Measurements from ENCODE around the gene NOP58. TPM values are rescaled to one million over a fixed set of nuclear protein-coding genes. Genes with fewer than 3 reads are reported as not detected.

Gene NOP58
- total RNA-seq, 1 experiment from 2014 or later, result 136 TPM

DNA sequence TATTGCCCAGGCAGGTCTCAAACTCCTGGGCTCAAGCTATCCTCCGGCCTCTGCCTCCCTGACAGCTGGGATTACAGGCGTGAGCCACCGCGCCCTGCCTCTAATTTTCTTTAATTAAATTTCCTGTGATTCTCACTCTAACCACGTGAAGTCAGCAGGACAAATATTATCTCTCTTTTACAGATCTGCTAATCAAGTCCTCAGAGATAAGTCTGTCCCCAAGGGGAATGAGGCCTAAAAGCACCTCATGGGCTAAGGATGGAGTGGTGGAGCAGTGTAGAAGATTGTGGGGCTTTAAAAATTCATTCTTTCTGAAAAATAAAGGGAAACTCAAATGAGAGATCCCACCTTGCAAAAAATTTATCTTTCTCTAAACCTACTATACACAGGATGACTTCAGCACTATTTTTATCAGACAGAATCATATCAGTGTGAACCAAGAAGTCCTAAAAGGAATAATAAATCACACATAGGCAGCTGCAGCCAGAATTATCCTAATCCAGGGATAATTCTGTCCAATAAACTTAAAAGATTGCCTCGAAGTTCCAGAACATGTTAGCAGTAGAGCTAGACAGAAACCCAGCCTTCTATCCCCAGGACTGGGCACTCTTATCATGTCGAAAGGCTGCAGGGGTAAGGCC, 72.3 kb downstream of the NOP58 start:
- TF ChIP-seq, protein P1, sequence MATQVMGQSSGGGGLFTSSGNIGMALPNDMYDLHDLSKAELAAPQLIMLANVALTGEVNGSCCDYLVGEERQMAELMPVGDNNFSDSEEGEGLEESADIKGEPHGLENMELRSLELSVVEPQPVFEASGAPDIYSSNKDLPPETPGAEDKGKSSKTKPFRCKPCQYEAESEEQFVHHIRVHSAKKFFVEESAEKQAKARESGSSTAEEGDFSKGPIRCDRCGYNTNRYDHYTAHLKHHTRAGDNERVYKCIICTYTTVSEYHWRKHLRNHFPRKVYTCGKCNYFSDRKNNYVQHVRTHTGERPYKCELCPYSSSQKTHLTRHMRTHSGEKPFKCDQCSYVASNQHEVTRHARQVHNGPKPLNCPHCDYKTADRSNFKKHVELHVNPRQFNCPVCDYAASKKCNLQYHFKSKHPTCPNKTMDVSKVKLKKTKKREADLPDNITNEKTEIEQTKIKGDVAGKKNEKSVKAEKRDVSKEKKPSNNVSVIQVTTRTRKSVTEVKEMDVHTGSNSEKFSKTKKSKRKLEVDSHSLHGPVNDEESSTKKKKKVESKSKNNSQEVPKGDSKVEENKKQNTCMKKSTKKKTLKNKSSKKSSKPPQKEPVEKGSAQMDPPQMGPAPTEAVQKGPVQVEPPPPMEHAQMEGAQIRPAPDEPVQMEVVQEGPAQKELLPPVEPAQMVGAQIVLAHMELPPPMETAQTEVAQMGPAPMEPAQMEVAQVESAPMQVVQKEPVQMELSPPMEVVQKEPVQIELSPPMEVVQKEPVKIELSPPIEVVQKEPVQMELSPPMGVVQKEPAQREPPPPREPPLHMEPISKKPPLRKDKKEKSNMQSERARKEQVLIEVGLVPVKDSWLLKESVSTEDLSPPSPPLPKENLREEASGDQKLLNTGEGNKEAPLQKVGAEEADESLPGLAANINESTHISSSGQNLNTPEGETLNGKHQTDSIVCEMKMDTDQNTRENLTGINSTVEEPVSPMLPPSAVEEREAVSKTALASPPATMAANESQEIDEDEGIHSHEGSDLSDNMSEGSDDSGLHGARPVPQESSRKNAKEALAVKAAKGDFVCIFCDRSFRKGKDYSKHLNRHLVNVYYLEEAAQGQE (IDR thresholded peaks at IDR 0.05; ENCODE audit: low read depth), result no peak
- TF ChIP-seq CEBPB (IDR thresholded peaks at IDR 0.05; ENCODE audit: low read depth), result no peak
- no peak for TF ChIP-seq ELF1 (IDR thresholded peaks at IDR 0.05; ENCODE audit: borderline replicate concordance, low read depth)
- TF ChIP-seq FOSL1 (IDR thresholded peaks at IDR 0.05; ENCODE audit: low read depth), result no peak
- TF ChIP-seq ZFX (IDR thresholded peaks at IDR 0.05), result no peak
- TF ChIP-seq POLR2A (IDR thresholded peaks at IDR 0.05; ENCODE audit: borderline replicate concordance, extremely low read depth, insufficient read depth, insufficient read length), result no peak
- no peak for TF ChIP-seq JUND (IDR thresholded peaks at IDR 0.05)
- TF ChIP-seq TCF7L2 (IDR thresholded peaks at IDR 0.05; ENCODE audit: borderline replicate concordance, extremely low read depth, insufficient read depth, insufficient read length), result no peak
- no peak overlapping the region for H2AFZ ChIP-seq (ENCODE audit: low read depth, low read length, poor library complexity, severe bottlenecking)
- no peak overlapping the region for H3K4me2 ChIP-seq (ENCODE audit: low read length)
- no peaks in the 10 kb centered on the region for H4K20me1 ChIP-seq (ENCODE audit: insufficient read depth)
- H3K36me3 ChIP-seq (ENCODE audit: control insufficient read depth in 1 of 2, insufficient read depth in 2 of 2, low read length in 2 of 2), result no peaks in the 10 kb centered on the region
- ChIA-PET RAD21 (ENCODE audit: low non-redundant PET in 1 of 2, low total read pairs in 2 of 2, uncharacterized antibody in 2 of 2, unreplicated experiment in 2 of 2) (no interaction called here), CTCF (no interaction called here), POLR2A (no interaction called here)
- DNase-seq (ENCODE audit: low read depth, low spot score) (no peak), ATAC-seq (no peak)
- no peak overlapping the region for H3K9ac ChIP-seq (ENCODE audit: low read length)
- no peaks in the 10 kb centered on the region for H3K9me2 ChIP-seq (ENCODE audit: insufficient read depth)
- H3K27me3 ChIP-seq (ENCODE audit: insufficient read depth, low read length), result no peaks in the 10 kb centered on the region
- no peaks in the 10 kb centered on the region for H3K9me3 ChIP-seq (ENCODE audit: control insufficient read depth in 1 of 2, insufficient read depth in 1 of 2, low read depth in 1 of 2, low read length in 2 of 2)
- no peaks in the 10 kb centered on the region for H3K4me1 ChIP-seq (ENCODE audit: control insufficient read depth in 1 of 2, insufficient read depth in 2 of 2, low read length in 2 of 2)
- intact Hi-C loops (cut with micrococcal nuclease), result no loop called here
- H3K79me2 ChIP-seq (ENCODE audit: insufficient read depth, low read length), result no peaks in the 10 kb centered on the region
- BruUV-seq (replicated peaks), result no TSS peak
- H3K27ac ChIP-seq (ENCODE audit: low read depth, low read length), result no peak overlapping the region
- H3K4me3 ChIP-seq (replicated peaks in 1 of 2; ENCODE audit: low read depth in 1 of 2, low read length in 2 of 2), result no peak overlapping the region

Data from HCT116 (cell line).